GM12891 (cell line): ENCODE results near the gene SDC4.

Experiments
- DNase-seq: peaks from one replicate; pipeline ENCODE4 v3.0.0; 2011; ENCODE audit warnings: low spot score; ENCODE audit not compliant: insufficient read length
- FAIRE-seq: peaks from 2 replicates; lab custom pipeline; 2011; peaks lifted over from hg19 to GRCh38; lab: Jason Lieb, UNC
- PAX5 ChIP-seq: IDR thresholded peaks from 2 replicates; pipeline ENCODE4 v1.6.1; 2011; ENCODE audit warnings: low read length, moderate library complexity, mild to moderate bottlenecking; ENCODE audit not compliant: insufficient read depth, severe bottlenecking
- POLR2A ChIP-seq: IDR thresholded peaks from 2 replicates; pipeline ENCODE4 v1.6.1; 2011; ENCODE audit warnings: low read depth, low read length, control low read depth
- POLR2AphosphoS5 ChIP-seq: IDR thresholded peaks from 2 replicates; pipeline ENCODE4 v1.6.1; 2011; ENCODE audit warnings: low read depth, low read length, control low read depth
- POU2F2 ChIP-seq: IDR thresholded peaks from 2 replicates; pipeline ENCODE4 v1.6.1; 2011; ENCODE audit warnings: low read depth, mild to moderate bottlenecking, control low read depth, low read length, moderate library complexity
- SPI1 ChIP-seq: IDR thresholded peaks from 2 replicates; pipeline ENCODE4 v1.6.1; 2011; ENCODE audit warnings: low read depth, low read length, control low read depth
- TAF1 ChIP-seq: IDR thresholded peaks from 2 replicates; pipeline ENCODE4 v1.6.1; 2011; ENCODE audit warnings: low read depth, low read length, control low read depth

The SDC4 gene

GRCh38 chr20:45338121-45339030 lies 9.8 kb downstream of the SDC4 start:
- no peak for DNase-seq
- no peak for FAIRE-seq
- no peak for TF ChIP-seq POLR2AphosphoS5
- TF ChIP-seq TAF1: no peak
- TF ChIP-seq POU2F2: no peak
- no peak for TF ChIP-seq POLR2A

DNA sequence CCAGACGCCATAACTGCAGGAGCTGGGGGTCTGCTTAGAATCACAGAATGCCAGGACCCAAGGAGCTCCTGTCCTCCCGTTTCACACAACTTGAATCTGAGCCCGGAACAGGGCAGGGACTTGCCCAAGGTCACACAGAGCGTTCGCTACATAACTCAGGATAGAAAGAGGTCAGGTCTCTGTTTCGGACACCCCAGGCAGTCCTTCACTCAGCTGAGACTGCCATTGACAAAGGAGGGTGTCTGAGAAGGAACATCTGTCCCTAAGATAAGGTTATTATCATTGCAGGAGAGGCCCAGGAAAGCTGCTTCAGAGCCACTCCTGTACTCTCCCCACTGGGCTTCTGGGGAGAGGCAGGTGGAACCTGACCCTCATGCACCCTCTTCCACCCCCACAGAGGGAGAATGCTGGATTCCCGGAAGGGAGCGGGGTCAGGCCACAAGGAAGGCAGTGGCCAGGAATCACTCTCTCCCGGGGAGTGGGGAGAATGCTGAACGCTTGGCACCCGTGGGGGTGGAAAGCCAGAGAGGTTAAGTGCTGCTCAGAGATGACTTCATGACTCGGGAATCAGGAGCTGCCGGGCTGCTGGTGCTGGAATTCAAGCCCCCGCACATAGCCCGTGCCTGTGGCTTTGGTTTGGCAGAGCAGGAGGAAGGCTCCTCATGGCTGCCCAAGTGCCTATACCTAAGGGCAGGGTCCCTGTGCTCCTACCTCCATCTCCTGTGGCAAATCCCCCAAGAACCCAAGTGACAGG lies 10.7 kb downstream of the SDC4 start:
- TF ChIP-seq POU2F2 (no peak), POLR2A (no peak), SPI1 (no peak), TAF1 (no peak), PAX5 (no peak), POLR2AphosphoS5 (no peak)
- FAIRE-seq: no peak
- no peak for DNase-seq

GRCh38 chr20:45336530-45337366 lies 11.5 kb downstream of the SDC4 start:
- no peak for TF ChIP-seq POU2F2
- TF ChIP-seq SPI1: no peak
- TF ChIP-seq POLR2A: no peak
- TF ChIP-seq PAX5: no peak
- TF ChIP-seq TAF1: no peak
- no peak for TF ChIP-seq POLR2AphosphoS5
- FAIRE-seq (no peak), DNase-seq (no peak)

DNA sequence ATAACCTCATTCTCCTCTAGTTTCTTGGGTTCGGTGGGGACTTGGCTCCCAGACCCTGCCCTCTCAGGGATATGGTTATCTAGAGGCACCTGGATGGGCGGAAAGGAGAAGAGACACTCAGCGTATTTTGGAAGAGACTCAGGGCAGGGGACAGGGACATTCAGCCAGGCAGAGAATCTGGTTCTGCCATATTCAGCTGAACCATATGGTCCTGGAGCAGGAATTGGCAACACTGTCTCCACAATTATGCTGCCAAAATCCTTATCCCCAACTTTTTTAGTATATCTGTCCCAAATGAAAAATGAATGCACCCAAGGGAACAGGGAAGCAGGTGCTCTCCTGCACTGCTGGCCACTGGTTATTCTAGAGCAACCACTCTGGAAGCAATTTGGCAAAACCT lies 17.7 kb downstream of the SDC4 start:
- DNase-seq: no peak
- no peak for TF ChIP-seq TAF1
- FAIRE-seq: no peak

GRCh38 chr20:45329497-45330319 lies 18.5 kb downstream of the SDC4 start:
- DNase-seq: no peak
- no peak for FAIRE-seq
- no peak for TF ChIP-seq PAX5
- TF ChIP-seq POLR2AphosphoS5: no peak
- TF ChIP-seq TAF1: no peak
- no peak for TF ChIP-seq POU2F2
- no peak for TF ChIP-seq POLR2A
- no peak for TF ChIP-seq SPI1

DNA sequence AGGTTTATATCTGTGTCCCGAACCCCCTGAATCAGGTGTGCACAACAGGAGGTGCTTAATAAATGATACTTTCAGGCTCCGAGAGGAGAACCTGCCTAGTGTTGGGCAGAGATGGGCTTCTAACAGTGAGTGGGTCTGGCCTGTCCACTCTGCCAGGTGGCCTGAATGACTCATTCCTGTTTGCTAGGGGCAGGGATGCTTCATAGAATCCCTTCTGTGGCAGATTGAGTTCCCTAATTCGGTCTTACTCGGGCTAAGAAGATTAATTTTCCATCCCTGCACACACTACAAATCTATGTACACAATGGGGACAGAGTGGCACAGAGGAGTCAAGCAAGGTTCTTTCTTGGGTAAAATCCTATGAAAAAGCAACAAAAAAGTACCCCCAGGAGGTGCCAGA lies 19.8 kb downstream of the SDC4 start:
- TF ChIP-seq TAF1 (no peak), POLR2AphosphoS5 (no peak), POLR2A (no peak), POU2F2 (no peak), PAX5 (no peak), SPI1 (no peak)
- no peak for FAIRE-seq
- no peak for DNase-seq

DNA sequence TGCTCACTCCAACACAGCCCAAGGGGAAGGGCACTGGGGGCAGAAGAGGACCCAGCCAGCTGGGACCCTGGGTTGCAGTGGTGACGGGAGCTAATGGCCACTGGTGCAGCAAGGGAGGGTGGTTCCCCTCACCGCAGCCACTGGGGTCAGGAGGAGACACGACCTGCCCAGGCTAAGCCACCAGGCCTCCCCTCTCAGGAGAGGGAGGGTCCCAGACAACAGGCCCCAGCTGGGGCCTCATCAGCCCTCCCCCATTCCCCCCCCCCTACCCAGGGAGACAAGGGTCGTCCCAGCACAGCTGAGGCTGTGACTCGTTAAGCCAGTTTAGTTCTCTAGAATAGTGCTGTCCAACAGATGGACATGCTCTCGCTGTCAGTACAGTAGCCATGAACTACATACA lies 22.9 kb downstream of the SDC4 start:
- TF ChIP-seq PAX5 (no peak), TAF1 (no peak)
- no peak for DNase-seq
- FAIRE-seq: no peak

DNA sequence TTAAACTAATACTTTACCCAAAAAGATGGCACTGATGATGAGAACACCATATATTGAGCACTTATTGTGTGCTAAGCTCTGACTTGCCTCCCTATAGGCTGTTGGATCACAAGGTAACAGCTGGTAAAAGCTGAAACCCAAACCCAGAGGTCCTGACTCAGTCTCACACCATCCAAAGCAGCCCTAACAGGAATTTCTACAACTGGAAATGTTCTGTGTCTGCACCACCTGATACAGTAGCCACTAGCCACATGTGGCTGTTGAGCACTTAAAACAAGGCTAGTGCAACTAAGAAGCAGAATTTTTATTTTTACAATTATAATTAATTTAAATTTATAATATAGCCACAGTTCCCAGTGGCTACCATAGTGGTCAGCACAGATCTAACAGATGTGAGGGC lies 24.5 kb downstream of the SDC4 start:
- no peak for DNase-seq
- TF ChIP-seq TAF1: no peak
- FAIRE-seq: no peak

DNA sequence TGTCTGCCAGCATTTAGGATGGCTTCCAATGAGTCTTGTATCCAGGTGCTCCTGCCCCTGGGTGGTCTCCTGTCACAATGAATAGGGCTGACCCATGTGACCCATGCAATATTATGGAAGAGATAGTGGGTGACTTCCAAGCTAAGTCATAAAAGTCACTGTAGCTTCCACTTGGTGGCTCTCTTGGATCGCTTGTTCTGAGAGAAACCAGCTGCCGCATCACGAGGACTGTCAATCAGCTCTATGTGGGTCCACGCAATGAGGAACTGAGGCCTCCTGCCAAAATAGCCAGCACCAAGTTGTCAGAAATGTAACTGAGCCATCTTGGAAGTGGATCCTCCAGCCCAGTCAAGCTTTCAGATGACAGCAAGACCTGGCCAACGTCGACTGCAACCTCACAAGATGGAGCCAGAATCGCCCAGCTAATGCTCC lies 25.3 kb downstream of the SDC4 start:
- TF ChIP-seq SPI1: peak; percentile 79
- no peak for TF ChIP-seq TAF1
- TF ChIP-seq POLR2AphosphoS5: no peak
- TF ChIP-seq POLR2A: no peak
- FAIRE-seq: no peak
- no peak for DNase-seq
